Measurements from ENCODE around the gene MSMB. TPM values are rescaled to one million over a fixed set of nuclear protein-coding genes. Genes with fewer than 3 reads are reported as not detected.

Gene MSMB
- total and polyA plus RNA-seq, 2 of the 4 experiments (the other 2 are of a cell fraction), result not detected

- Histone ChIP-seq H2AFZ (replicated peaks; ENCODE audit: low read length, poor library complexity) (no peak overlapping the region), H4K8ac (ENCODE audit: low read depth in 2 of 2, low read length in 2 of 2) (no peak overlapping the region), H3K27ac (ENCODE audit: insufficient read depth, low read length) (no peak overlapping the region), H2BK15ac (ENCODE audit: low read depth, low read length) (no peak overlapping the region), H2AK9ac (replicated peaks; ENCODE audit: low read depth, low read length, poor library complexity) (no peak overlapping the region), H3K36me3 (ENCODE audit: control insufficient read depth, insufficient read depth, low read length) (peaks cover 25% of the 10 kb centered on the region), H2BK5ac (ENCODE audit: low read depth, low read length, poor library complexity, severe bottlenecking) (no peak overlapping the region), H3K9me1 (ENCODE audit: insufficient read depth, low read length) (no peaks in the 10 kb centered on the region), H3K9ac (ENCODE audit: low read depth, low read length) (no peak overlapping the region), H4K20me1 (ENCODE audit: insufficient read depth, low read length) (no peaks in the 10 kb centered on the region), H3K4me2 (ENCODE audit: low read depth, low read length) (no peak overlapping the region), H3K27me3 (ENCODE audit: control insufficient read depth, insufficient read depth, low read length) (no peaks in the 10 kb centered on the region), H4K5ac (ENCODE audit: low read depth, low read length) (no peak overlapping the region), H2AK5ac (ENCODE audit: low read depth, low read length) (no peak overlapping the region), H3K4me1 (ENCODE audit: control insufficient read depth, insufficient read depth, low read length) (no peaks in the 10 kb centered on the region), H2BK20ac (ENCODE audit: low read depth, low read length) (no peak overlapping the region), H3K9me3 (ENCODE audit: control insufficient read depth, insufficient read depth, low read length) (no peaks in the 10 kb centered on the region), H3K4ac (ENCODE audit: low read depth, low read length) (no peak overlapping the region), H3K14ac (replicated peaks; ENCODE audit: low read depth, low read length) (no peak overlapping the region), H3K79me1 (ENCODE audit: low read depth in 1 of 2, low read length in 2 of 2) (peaks cover 20 to 27% of the 10 kb centered on the region in 2 experiments), H3K18ac (ENCODE audit: low read depth, low read length) (no peak overlapping the region), H2BK120ac (ENCODE audit: low read depth, low read length) (no peak overlapping the region), H4K91ac (ENCODE audit: insufficient read depth, low read depth, low read length) (no peak overlapping the region), H3K23ac (ENCODE audit: low read depth, low read length) (no peak overlapping the region), H3K56ac (ENCODE audit: extremely low read depth, insufficient read depth, low read length) (no peak overlapping the region), H3K4me3 (ENCODE audit: insufficient read depth, low read depth, low read length) (no peak overlapping the region)
- no CpG with 5 or more reads among the region's 5 CpGs for WGBS, 2 experiments (ENCODE audit: extremely low coverage in 2 of 2, insufficient read length in 1 of 2)
- CTCF ChIA-PET, result no interaction called here
- DNase-seq (no peak), ATAC-seq (ENCODE audit: low read depth) (no peak)
- dilution Hi-C loops (cut with HindIII; ENCODE audit: low sequenced_read_pairs, unreplicated experiment), result no loop called here
- in situ Hi-C loops (cut with MboI; ENCODE audit: low sequenced_read_pairs), result no loop called here
- TF ChIP-seq MAFK (IDR thresholded peaks at IDR 0.05; ENCODE audit: low read depth, low read length), result no peak
- TF ChIP-seq RFX5 (IDR thresholded peaks at IDR 0.05; ENCODE audit: low read depth, low read length), result no peak
- no peak for TF ChIP-seq BHLHE40 (IDR thresholded peaks at IDR 0.05; ENCODE audit: low read depth, low read length)
- TF ChIP-seq NFE2L2 (IDR thresholded peaks at IDR 0.05; ENCODE audit: low read depth, low read length), result no peak
- TF ChIP-seq CTCF (conservative IDR thresholded peaks at IDR 0.05; ENCODE audit: low read depth, low read length), result no peak
- TF ChIP-seq SMC3 (IDR thresholded peaks at IDR 0.05; ENCODE audit: low read depth, low read length), result no peak
- TF ChIP-seq USF2 (IDR thresholded peaks at IDR 0.05; ENCODE audit: low read depth, low read length), result no peak
- TF ChIP-seq RAD21 (IDR thresholded peaks at IDR 0.05; ENCODE audit: low read length), result no peak
- TF ChIP-seq RCOR1 (IDR thresholded peaks at IDR 0.05; ENCODE audit: insufficient replicate concordance, low read length), result no peak
- TF ChIP-seq CHD1 (IDR thresholded peaks at IDR 0.05; ENCODE audit: low read depth, low read length), result no peak
- TF ChIP-seq ELK1 (IDR thresholded peaks at IDR 0.05; ENCODE audit: borderline replicate concordance, low read depth, low read length), result no peak
- no peak for TF ChIP-seq MXI1 (IDR thresholded peaks at IDR 0.05; ENCODE audit: borderline replicate concordance, low read depth, low read length)
- no peak for TF ChIP-seq MAZ (IDR thresholded peaks at IDR 0.05; ENCODE audit: borderline replicate concordance, low read depth, low read length)
- POLR2A ChIA-PET (ENCODE audit: unreplicated experiment), result no interaction called here
- intact Hi-C loops (cut with micrococcal nuclease), result no loop called here
- BruUV-seq (replicated peaks), result no TSS peak
Measured at GRCh38 chr10:45997994-45998763, 47.9 kb downstream of the MSMB start.
